CD4-positive, alpha-beta memory T cell (primary cell): ENCODE measurements around the gene KCNJ5. TPM values are rescaled to one million over a fixed set of nuclear protein-coding genes. Genes with fewer than 3 reads are reported as not detected.

Experiments used
- CTCF ChIA-PET: fragments of 350-600 bp; sonication (Branson Sonifier 250); formaldehyde crosslinking; loops from one replicate; lab custom pipeline; 2021; ENCODE audit warnings: inconsistent platforms; ENCODE audit not compliant: partially characterized antibody; lab: Charles Lee
- POLR2A ChIA-PET: fragments of 350-600 bp; sonication (Branson Sonifier 250); formaldehyde crosslinking; loops from one replicate; lab custom pipeline; 2021; ENCODE audit not compliant: partially characterized antibody; lab: Charles Lee
- DNase-seq, 5 donors: peaks; one replicate each; pipeline versions ENCODE4 v3.0.0 to v3.0.0-alpha.2; 2020 to 2022; ENCODE audit warnings: mixed read lengths in 1 of 5
- H3K27ac ChIP-seq: one replicate; pipeline ENCODE4 v1.7.0; 2013; ENCODE audit warnings: low read depth, low read length
- H3K27me3 ChIP-seq: 2 replicates; pipeline ENCODE4 v1.7.0; 2013; ENCODE audit warnings: mild to moderate bottlenecking, low read length, moderate library complexity; ENCODE audit not compliant: insufficient read depth
- H3K36me3 ChIP-seq: 2 replicates; pipeline ENCODE4 v1.7.0; 2013; ENCODE audit warnings: mild to moderate bottlenecking, low read length, moderate library complexity; ENCODE audit not compliant: insufficient read depth
- H3K4me1 ChIP-seq: 2 replicates; pipeline ENCODE4 v1.7.0; 2013; ENCODE audit warnings: mild to moderate bottlenecking, low read length, moderate library complexity; ENCODE audit not compliant: insufficient read depth
- H3K4me3 ChIP-seq, 2 donors: one replicate each; pipeline ENCODE4 v1.7.0; 2013; ENCODE audit warnings: low read length in 2 of 2, mild to moderate bottlenecking in 1 of 2
- H3K9me3 ChIP-seq, 2 donors: one replicate each; pipeline ENCODE4 v1.7.0; 2013; ENCODE audit warnings: low read length in 2 of 2, control low read depth in 1 of 2; ENCODE audit not compliant: control insufficient read depth in 1 of 2
- H3K27ac Mint-ChIP-seq, 7 donors: one replicate each; pipeline ENCODE4 v1.8.0; 2020 to 2021; ENCODE audit warnings: mixed read lengths in 7 of 7, mild to moderate bottlenecking in 6 of 7, inconsistent platforms in 3 of 7, moderate library complexity in 3 of 7
- H3K27me3 Mint-ChIP-seq, 2 donors: one replicate each; pipeline ENCODE4 v1.8.0; 2020 to 2021; ENCODE audit warnings: mixed read lengths in 2 of 2
- H3K36me3 Mint-ChIP-seq, 2 donors: one replicate each; pipeline ENCODE4 v1.8.0; 2020 to 2021; ENCODE audit warnings: mixed read lengths in 2 of 2, inconsistent platforms in 1 of 2, mild to moderate bottlenecking in 1 of 2
- H3K4me1 Mint-ChIP-seq, 4 donors: one replicate each; pipeline ENCODE4 v1.8.0; 2020 to 2021; ENCODE audit warnings: mixed read lengths in 4 of 4, mild to moderate bottlenecking in 1 of 4
- H3K4me3 Mint-ChIP-seq, 8 donors: one replicate each; pipeline ENCODE4 v1.8.0; 2020 to 2021; ENCODE audit warnings: mixed read lengths in 8 of 8, mild to moderate bottlenecking in 7 of 8, moderate library complexity in 6 of 8, inconsistent platforms in 3 of 8
- H3K9me3 Mint-ChIP-seq, 8 donors: one replicate each; pipeline ENCODE4 v1.8.0; 2020 to 2021; ENCODE audit warnings: mixed read lengths in 8 of 8, mild to moderate bottlenecking in 5 of 8, inconsistent platforms in 3 of 8, moderate library complexity in 1 of 8
- intact Hi-C: fragments of 100-400 bp; cut with micrococcal nuclease; formaldehyde crosslinking; loops from one replicate; pipeline ENCODE4 v1.15.1; 2023
- polyA plus RNA-seq, 2 donors: library from polyadenylated mRNA; unstranded; fragments of 300-500 nt; fragmentation: Illumina TruSeq; gene quantifications; one replicate each; pipeline ENCODE4 v1.2.3, GENCODE V29; 2021
- total RNA-seq, 2 experiments: library from RNA; stranded (reverse); gene quantifications; one replicate each; pipeline ENCODE4 v1.2.3, GENCODE V29; 2021

The KCNJ5 gene
- total and polyA plus RNA-seq, 4 experiments from 2014 or later: 0.23 to 0.33 TPM; not detected in 2

DNA sequence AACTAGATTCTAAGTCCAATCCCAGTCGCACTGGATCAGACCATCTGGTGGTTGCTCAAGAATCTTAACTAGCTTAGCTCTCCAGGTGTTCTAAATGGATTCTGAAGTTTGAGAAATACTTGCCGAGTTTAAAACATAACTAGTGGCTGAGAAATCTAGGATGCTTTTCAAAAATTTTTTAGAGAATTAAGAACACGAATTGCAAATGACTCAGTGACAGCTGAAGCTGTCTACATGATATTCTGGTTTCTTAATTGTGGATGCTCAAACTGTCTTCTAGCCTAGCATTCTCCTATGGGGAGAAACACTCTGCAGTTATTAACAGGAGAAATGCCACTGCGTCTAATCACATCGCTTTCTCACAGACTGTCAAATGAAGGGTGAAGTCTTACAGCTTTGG, 71.7 kb downstream of the KCNJ5 start:
- Mint-ChIP-seq H3K36me3 (no peaks in the 10 kb centered on the region), H3K9me3 (no peaks in the 10 kb centered on the region), H3K27me3 (peaks cover 0 to 3% of the 10 kb centered on the region in 2 donors), H3K27ac (no peak overlapping the region), H3K4me1 (peaks cover 6 to 28% (median 22%) of the 10 kb centered on the region in 4 donors), H3K4me3 (peak overlapping the region in 1 of 8 donors; percentile 84)
- H3K4me3 ChIP-seq: no peak overlapping the region
- no peaks in the 10 kb centered on the region for H3K9me3 ChIP-seq
- H3K27me3 ChIP-seq: no peaks in the 10 kb centered on the region
- CTCF ChIA-PET: interaction anchor here (0.8 to 1.7 kb wide), 2 partner anchors 13 to 78 kb away, joined by 3 to 9 read pairs; no protein-coding TSS in a partner anchor
- no peak for DNase-seq
- peaks cover 15% of the 10 kb centered on the region for H3K4me1 ChIP-seq
- H3K27ac ChIP-seq: no peak overlapping the region
- intact Hi-C loops: no loop called here
- POLR2A ChIA-PET: no interaction called here
- no peaks in the 10 kb centered on the region for H3K36me3 ChIP-seq

DNA sequence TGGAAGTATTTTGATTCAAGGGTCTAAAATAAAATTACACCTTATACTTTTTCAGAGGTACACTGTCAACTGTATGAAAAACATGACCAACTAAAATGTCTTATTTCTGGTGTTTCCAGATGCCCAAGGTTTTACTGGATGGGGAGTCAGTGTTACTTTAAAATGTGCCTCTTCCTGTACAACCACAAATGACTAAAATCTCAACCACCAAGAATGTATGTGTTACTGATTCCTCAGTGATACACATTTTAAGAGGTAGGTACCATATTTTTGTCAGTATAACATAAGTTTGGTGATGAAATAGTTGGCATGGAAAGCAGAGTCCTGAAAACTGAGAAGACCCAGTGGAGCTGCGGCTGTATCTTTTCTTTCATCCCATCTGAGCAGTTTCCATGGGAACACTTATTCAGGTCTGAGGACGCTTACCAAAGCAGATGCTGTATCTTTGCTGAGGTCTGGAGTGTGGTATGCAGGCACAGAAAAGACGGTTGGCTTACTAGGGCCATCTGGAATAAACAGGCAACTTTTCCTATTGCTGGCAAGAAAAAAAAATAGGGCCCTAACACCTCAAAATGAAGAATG, 72.7 kb downstream of the KCNJ5 start:
- H3K4me1 Mint-ChIP-seq: peaks cover 6 to 28% (median 22%) of the 10 kb centered on the region in 4 donors
- no peaks in the 10 kb centered on the region for H3K36me3 ChIP-seq
- H3K27me3 ChIP-seq: no peaks in the 10 kb centered on the region
- H3K4me1 ChIP-seq: peaks cover 15% of the 10 kb centered on the region
- CTCF ChIA-PET: no interaction called here
- no peak overlapping the region for H3K27ac Mint-ChIP-seq
- H3K36me3 Mint-ChIP-seq: no peaks in the 10 kb centered on the region
- H3K9me3 Mint-ChIP-seq: no peaks in the 10 kb centered on the region
- no peak for DNase-seq
- H3K9me3 ChIP-seq: no peaks in the 10 kb centered on the region
- H3K27ac ChIP-seq: no peak overlapping the region
- no peak overlapping the region for H3K4me3 ChIP-seq
- H3K27me3 Mint-ChIP-seq: peaks cover 0 to 2% of the 10 kb centered on the region in 2 donors
- POLR2A ChIA-PET: no interaction called here
- intact Hi-C loops: no loop called here
- no peak overlapping the region for H3K4me3 Mint-ChIP-seq

DNA sequence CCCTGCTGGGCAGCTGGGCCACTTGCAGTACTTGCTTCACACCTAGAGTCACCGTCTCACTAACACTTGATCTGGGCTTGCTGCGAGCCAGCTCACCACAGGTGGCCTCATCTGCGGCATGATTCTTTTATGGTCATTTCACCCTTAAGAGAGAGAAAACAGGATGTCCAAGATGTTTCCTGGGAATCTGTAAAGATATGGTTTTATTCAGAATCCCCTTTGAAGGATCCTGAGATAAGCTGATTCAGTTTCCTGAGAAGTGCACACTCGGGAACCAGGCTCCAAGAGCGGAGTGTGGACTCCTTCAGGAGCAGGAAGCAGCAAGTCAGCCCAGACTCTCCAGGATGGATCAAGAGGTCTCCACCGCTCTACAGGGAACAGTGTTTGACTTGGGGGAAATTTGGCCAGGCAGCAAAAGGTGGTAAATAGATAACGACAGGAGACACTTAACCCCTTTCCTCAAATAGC, 73.3 kb downstream of the KCNJ5 start:
- H3K4me3 ChIP-seq: no peak overlapping the region
- H3K36me3 ChIP-seq: no peaks in the 10 kb centered on the region
- no peaks in the 10 kb centered on the region for H3K27me3 ChIP-seq
- H3K36me3 Mint-ChIP-seq: no peaks in the 10 kb centered on the region
- H3K4me1 ChIP-seq: peaks cover 15% of the 10 kb centered on the region
- intact Hi-C loops: no loop called here
- ChIA-PET CTCF (interaction anchor here (1.5 kb wide), 1 partner anchor 8 kb away, joined by 3 read pairs; no protein-coding TSS in a partner anchor), POLR2A (no interaction called here)
- no peaks in the 10 kb centered on the region for H3K9me3 ChIP-seq
- peaks cover 6 to 28% (median 22%) of the 10 kb centered on the region in 4 donors for H3K4me1 Mint-ChIP-seq
- no peak overlapping the region for H3K27ac ChIP-seq
- peak overlapping the region in 4 of 8 donors; percentile 0 to 10 (median 6) for H3K4me3 Mint-ChIP-seq
- DNase-seq: no peak
- H3K27ac Mint-ChIP-seq: peak overlapping the region in 1 of 7 donors; percentile 26
- H3K9me3 Mint-ChIP-seq: no peaks in the 10 kb centered on the region
- peaks cover 0 to 1% of the 10 kb centered on the region in 2 donors for H3K27me3 Mint-ChIP-seq

DNA sequence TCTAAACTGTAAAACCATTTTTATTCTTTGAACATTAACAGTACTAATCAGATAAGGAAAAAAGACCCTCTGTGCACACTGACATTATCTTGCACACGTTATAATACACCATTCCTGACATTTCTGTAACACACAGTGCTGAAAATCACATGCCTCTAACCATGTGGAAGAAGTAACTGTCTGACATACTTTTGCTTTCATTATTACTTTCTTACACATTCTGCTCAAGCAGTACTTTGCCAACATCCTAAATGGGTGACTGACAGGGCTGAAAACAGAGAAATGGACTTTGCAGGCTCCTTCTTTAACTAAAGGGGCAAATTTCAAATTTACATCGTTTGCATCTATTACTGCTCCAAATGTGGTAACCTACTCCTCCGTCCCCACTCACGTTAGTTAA, 74.3 kb downstream of the KCNJ5 start:
- Histone ChIP-seq H3K36me3 (no peaks in the 10 kb centered on the region), H3K4me1 (peaks cover 15% of the 10 kb centered on the region), H3K9me3 (no peaks in the 10 kb centered on the region), H3K27me3 (no peaks in the 10 kb centered on the region), H3K4me3 (no peak overlapping the region), H3K27ac (no peak overlapping the region)
- Mint-ChIP-seq H3K4me3 (peak overlapping the region in 4 of 8 donors; percentile 6 to 50 (median 33)), H3K4me1 (peaks cover 7 to 32% (median 24%) of the 10 kb centered on the region in 4 donors), H3K27me3 (peaks cover 0 to under 1% of the 10 kb centered on the region in 2 donors), H3K9me3 (peaks cover 0 to 1% (median 0%) of the 10 kb centered on the region in 8 donors), H3K27ac (peak overlapping the region in 1 of 7 donors; percentile 70), H3K36me3 (peaks cover 0 to 5% of the 10 kb centered on the region in 2 donors)
- DNase-seq: peak in 1 of 5 donors; percentile 2
- ChIA-PET CTCF (interaction anchor here (1.5 kb wide), 1 partner anchor 9 kb away, joined by 3 read pairs; no protein-coding TSS in a partner anchor), POLR2A (no interaction called here)
- intact Hi-C loops: no loop called here

DNA sequence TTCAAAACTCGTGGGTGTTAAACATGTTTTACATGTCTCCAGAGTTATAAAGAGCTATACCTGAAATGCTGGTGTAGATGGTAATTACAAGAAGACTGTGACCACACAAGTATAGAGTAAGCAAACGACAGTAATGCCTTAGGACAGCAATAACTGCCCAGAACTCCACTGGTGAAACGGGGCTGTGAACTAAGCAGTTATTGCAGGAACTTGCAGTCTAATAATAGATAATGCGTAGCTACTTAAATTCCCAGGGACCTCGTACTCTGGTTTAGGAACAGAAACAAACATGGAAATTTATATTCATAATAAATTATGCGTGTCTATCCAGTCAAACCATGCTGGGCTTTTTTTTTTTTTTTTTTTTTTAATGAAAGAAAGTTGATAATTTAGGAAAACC, 76.4 kb downstream of the KCNJ5 start:
- ChIA-PET CTCF (no interaction called here), POLR2A (no interaction called here)
- Mint-ChIP-seq H3K27ac (no peak overlapping the region), H3K4me1 (peaks cover 12 to 37% (median 27%) of the 10 kb centered on the region in 4 donors), H3K4me3 (no peak overlapping the region), H3K36me3 (peaks cover 3 to 6% of the 10 kb centered on the region in 2 donors), H3K27me3 (peaks cover 0 to 5% of the 10 kb centered on the region in 2 donors), H3K9me3 (peaks cover 0 to 1% (median 0%) of the 10 kb centered on the region in 8 donors)
- no peak overlapping the region for H3K4me3 ChIP-seq
- no peak for DNase-seq
- no peaks in the 10 kb centered on the region for H3K27me3 ChIP-seq
- no peak overlapping the region for H3K27ac ChIP-seq
- peaks cover 15% of the 10 kb centered on the region for H3K4me1 ChIP-seq
- intact Hi-C loops: no loop called here
- H3K9me3 ChIP-seq: no peaks in the 10 kb centered on the region
- H3K36me3 ChIP-seq: no peaks in the 10 kb centered on the region

DNA sequence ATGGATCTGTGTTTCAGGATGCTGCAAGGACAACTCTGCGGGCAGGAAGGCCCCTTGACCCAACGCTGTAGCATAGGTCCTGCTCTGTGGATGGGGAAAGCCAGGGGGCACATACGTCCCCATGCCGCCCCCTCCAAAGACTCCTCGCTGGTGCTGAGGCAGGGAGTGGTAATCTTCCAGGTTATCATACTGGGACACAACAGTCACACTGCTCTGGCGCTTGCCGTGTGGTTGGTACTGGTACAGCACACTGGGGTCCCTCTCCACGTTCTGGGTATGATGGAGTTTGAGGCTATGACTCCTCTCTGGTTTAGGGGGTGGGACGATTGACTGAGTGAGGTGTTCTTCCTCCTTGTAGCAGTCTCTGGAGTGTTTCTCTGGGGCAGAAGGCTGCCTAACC, 77.8 kb downstream of the KCNJ5 start:
- Histone ChIP-seq H3K9me3 (no peaks in the 10 kb centered on the region), H3K4me3 (no peak overlapping the region), H3K4me1 (peaks cover 9% of the 10 kb centered on the region), H3K27ac (no peak overlapping the region), H3K27me3 (no peaks in the 10 kb centered on the region), H3K36me3 (no peaks in the 10 kb centered on the region)
- DNase-seq: no peak
- intact Hi-C loops: loop anchor here (1.0 kb wide), 1 partner anchor 46 kb away; no protein-coding TSS in a partner anchor
- CTCF ChIA-PET: no interaction called here
- H3K9me3 Mint-ChIP-seq: peaks cover 0 to 1% (median 0%) of the 10 kb centered on the region in 8 donors
- H3K4me3 Mint-ChIP-seq: no peak overlapping the region
- H3K27ac Mint-ChIP-seq: no peak overlapping the region
- H3K36me3 Mint-ChIP-seq: peaks cover 6 to 7% of the 10 kb centered on the region in 2 donors
- POLR2A ChIA-PET: no interaction called here
- peaks cover 9 to 30% (median 22%) of the 10 kb centered on the region in 4 donors for H3K4me1 Mint-ChIP-seq
- peaks cover 0 to 5% of the 10 kb centered on the region in 2 donors for H3K27me3 Mint-ChIP-seq
